ENCODE data around the gene MXI1.

GRCh38 chr10:110219884-110220283 is 12.5 kb downstream of the MXI1 start:
- no peak for TF ChIP-seq JUN (CRISPR knock-in tag; IDR thresholded peaks at IDR 0.05)
- TF ChIP-seq ZBTB21 (CRISPR knock-in tag; IDR thresholded peaks at IDR 0.05; ENCODE audit: borderline replicate concordance), result no peak
- TF ChIP-seq ZNF416 (CRISPR knock-in tag; IDR thresholded peaks at IDR 0.05), result no peak
- TF ChIP-seq CTCF (IDR thresholded peaks at IDR 0.05), result no peak
- TF ChIP-seq, protein P1, sequence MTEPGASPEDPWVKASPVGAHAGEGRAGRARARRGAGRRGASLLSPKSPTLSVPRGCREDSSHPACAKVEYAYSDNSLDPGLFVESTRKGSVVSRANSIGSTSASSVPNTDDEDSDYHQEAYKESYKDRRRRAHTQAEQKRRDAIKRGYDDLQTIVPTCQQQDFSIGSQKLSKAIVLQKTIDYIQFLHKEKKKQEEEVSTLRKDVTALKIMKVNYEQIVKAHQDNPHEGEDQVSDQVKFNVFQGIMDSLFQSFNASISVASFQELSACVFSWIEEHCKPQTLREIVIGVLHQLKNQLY (CRISPR knock-in tag; IDR thresholded peaks at IDR 0.05), result no peak
- TF ChIP-seq, protein P2, sequence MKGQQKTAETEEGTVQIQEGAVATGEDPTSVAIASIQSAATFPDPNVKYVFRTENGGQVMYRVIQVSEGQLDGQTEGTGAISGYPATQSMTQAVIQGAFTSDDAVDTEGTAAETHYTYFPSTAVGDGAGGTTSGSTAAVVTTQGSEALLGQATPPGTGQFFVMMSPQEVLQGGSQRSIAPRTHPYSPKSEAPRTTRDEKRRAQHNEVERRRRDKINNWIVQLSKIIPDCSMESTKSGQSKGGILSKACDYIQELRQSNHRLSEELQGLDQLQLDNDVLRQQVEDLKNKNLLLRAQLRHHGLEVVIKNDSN (CRISPR knock-in tag; IDR thresholded peaks at IDR 0.05), result no peak
- TF ChIP-seq TCF7 (CRISPR knock-in tag; IDR thresholded peaks at IDR 0.05; ENCODE audit: low read depth), result no peak
- TF ChIP-seq AFF4 (CRISPR knock-in tag; IDR thresholded peaks at IDR 0.05; ENCODE audit: borderline replicate concordance), result no peak
- TF ChIP-seq MXD4 (CRISPR knock-in tag; IDR thresholded peaks at IDR 0.05; ENCODE audit: borderline replicate concordance), result no peak

Measured in WTC11 (cell line).